HepG2 (cell line): ENCODE results near the gene PGAP3. TPM values are rescaled to one million over a fixed set of nuclear protein-coding genes. Genes with fewer than 3 reads are reported as not detected.

Source experiments
- AHR ChIP-seq: IDR thresholded peaks from 2 replicates; pipeline ENCODE4 v1.6.1; 2018; ENCODE audit warnings: missing genetic modification reagents, missing compliant biosample characterization
- FOSL1 ChIP-seq: sonication (generic); formaldehyde crosslinking; IDR thresholded peaks from 2 replicates; pipeline ENCODE4 v1.9.0; 2021; ENCODE audit warnings: missing genetic modification reagents, borderline replicate concordance
- HMGXB3 ChIP-seq: sonication (generic); formaldehyde crosslinking; IDR thresholded peaks from 2 replicates; pipeline ENCODE4 v1.4.0; 2020; ENCODE audit warnings: missing genetic modification reagents, borderline replicate concordance
- IKZF1 ChIP-seq: fragments of 450-650 bp; IDR thresholded peaks from 2 replicates; pipeline ENCODE4 v1.7.1; 2016
- MIXL1 ChIP-seq: IDR thresholded peaks from 2 replicates; pipeline ENCODE4 v1.6.1; 2016
- MXD1 ChIP-seq: sonication (generic); formaldehyde crosslinking; IDR thresholded peaks from 2 replicates; pipeline ENCODE4 v1.4.0; 2020; ENCODE audit warnings: mild to moderate bottlenecking, missing genetic modification reagents
- NFIC ChIP-seq: IDR thresholded peaks from 2 replicates; pipeline ENCODE4 v1.6.1; 2012; ENCODE audit warnings: mild to moderate bottlenecking, low read length, inconsistent platforms
- NRL ChIP-seq: sonication (generic); formaldehyde crosslinking; IDR thresholded peaks from 2 replicates; pipeline ENCODE4 v1.5.0; 2020; ENCODE audit warnings: missing genetic modification reagents, mild to moderate bottlenecking, moderate library complexity, borderline replicate concordance
- POLR2G ChIP-seq: fragments of 200-400 bp; formaldehyde crosslinking; IDR thresholded peaks from 2 replicates; pipeline ENCODE4 v1.6.1; 2018; ENCODE audit warnings: mild to moderate bottlenecking, low read depth, low read length, moderate library complexity
- SALL1 ChIP-seq: sonication (generic); formaldehyde crosslinking; IDR thresholded peaks from 2 replicates; pipeline ENCODE4 v1.8.0; 2022; ENCODE audit warnings: mild to moderate bottlenecking, missing genetic modification reagents
- SIX1 ChIP-seq: sonication (generic); formaldehyde crosslinking; IDR thresholded peaks from 2 replicates; pipeline ENCODE4 v1.4.0; 2020; ENCODE audit warnings: missing genetic modification reagents, borderline replicate concordance
- SKI ChIP-seq: fragments of 450-650 bp; IDR thresholded peaks from one replicate; pipeline ENCODE4 v1.6.1; 2018; ENCODE audit warnings: mild to moderate bottlenecking; ENCODE audit not compliant: partially characterized antibody
- TBX3 ChIP-seq: fragments of 450-650 bp; IDR thresholded peaks from 2 replicates; pipeline ENCODE4 v1.6.1; 2017; ENCODE audit warnings: antibody characterized with exemption, mild to moderate bottlenecking, inconsistent platforms, borderline replicate concordance
- ZBTB33 ChIP-seq: sonication (generic); formaldehyde crosslinking; IDR thresholded peaks from 2 replicates; pipeline ENCODE4 v1.4.0; 2020; ENCODE audit warnings: missing genetic modification reagents
- ZC3H13 ChIP-seq: sonication (generic); formaldehyde crosslinking; IDR thresholded peaks from 2 replicates; pipeline ENCODE4 v1.8.1; 2023; ENCODE audit warnings: mild to moderate bottlenecking, missing genetic modification reagents, moderate library complexity
- ZNF205 ChIP-seq: IDR thresholded peaks from 2 replicates; pipeline ENCODE4 v1.6.1; 2018; ENCODE audit warnings: missing biosample characterization, missing genetic modification reagents
- ZNF589 ChIP-seq: sonication (generic); formaldehyde crosslinking; conservative IDR thresholded peaks from 2 replicates; pipeline ENCODE4 v1.8.0; 2022; ENCODE audit warnings: mild to moderate bottlenecking, moderate library complexity, missing genetic modification reagents
- ZNF792 ChIP-seq: IDR thresholded peaks from 2 replicates; pipeline ENCODE4 v1.6.1; 2016
- ZNF883 ChIP-seq: sonication (generic); formaldehyde crosslinking; IDR thresholded peaks from 2 replicates; pipeline ENCODE4 v1.5.1; 2020; ENCODE audit warnings: mild to moderate bottlenecking, missing genetic modification reagents; ENCODE audit errors: not compliant biosample characterization
- polyA plus RNA-seq, 8 experiments: library from polyadenylated mRNA; depleted of rRNA in 3 of 8; stranded (reverse) in 7 of 8; unstranded in 1 of 8; fragments of >200 nt; fragmentation: Illumina TruSeq in 4 of 8; extraction: Trizol in 4 of 8; gene quantifications; 2 replicates each; pipeline versions ENCODE4 v1.2.1 to v1.2.3, GENCODE V29; 2011 to 2016; ENCODE audit warnings: low read depth in 4 of 8, missing spikeins in 1 of 8, mixed read lengths in 1 of 8; ENCODE audit not compliant: insufficient read depth in 1 of 8
- total RNA-seq, 5 experiments: library from RNA; depleted of rRNA; stranded (reverse); fragments of >200 nt; fragmentation: Illumina TruSeq; extraction: Trizol; gene quantifications; 2 replicates each; pipeline ENCODE4 v1.2.3, GENCODE V29; 2016; ENCODE audit warnings: low read depth in 1 of 5
- TF ChIP-seq, protein P1 (sequence below): sonication (generic); formaldehyde crosslinking; IDR thresholded peaks from 2 replicates; pipeline ENCODE4 v1.8.0; 2022; ENCODE audit warnings: mild to moderate bottlenecking, missing genetic modification reagents; ENCODE audit not compliant: insufficient replicate concordance
- TF ChIP-seq, protein P2 (sequence below): sonication (generic); formaldehyde crosslinking; IDR thresholded peaks from 2 replicates; pipeline ENCODE4 v1.4.0; 2020; ENCODE audit warnings: mild to moderate bottlenecking, missing genetic modification reagents

PGAP3 gene
- total and polyA plus RNA-seq, 2 of the 13 experiments (the other 11 are each of a cell fraction or from before 2014, with no cell fraction given): 11.9 to 14.6 TPM

- TF ChIP-seq POLR2G (0 out of 2 replicates have a peak, but pooled peaks have one; percentile 33), SALL1 (CRISPR knock-in tag) (peak; percentile 70), IKZF1 (no peak), ZNF883 (no peak), ZNF792 (CRISPR knock-in tag) (0 out of 2 replicates have a peak, but pooled peaks have one; percentile 29), SKI (no peak), NRL (CRISPR knock-in tag) (no peak), FOSL1 (no peak), SIX1 (CRISPR knock-in tag) (peak; percentile 48; the same call in 1 of the 2 replicates), ZBTB33 (peak; percentile 37; the same call in 1 of the 2 replicates), HMGXB3 (CRISPR knock-in tag) (peak; percentile 98), ZNF589 (0 out of 2 replicates have a peak, but pooled peaks have one; percentile 30), MXD1 (CRISPR knock-in tag) (no peak), AHR (CRISPR knock-in tag) (peak; percentile 46; the same call in 1 of the 2 replicates), ZC3H13 (CRISPR knock-in tag) (peak; percentile 65; the same call in 1 of the 2 replicates), NFIC (peak; percentile 63; the same call in 1 of the 2 replicates), ZNF205 (peak; percentile 70; the same call in 1 of the 2 replicates), MIXL1 (CRISPR knock-in tag) (peak; percentile 68; the same call in 1 of the 2 replicates), TBX3 (peak; percentile 97)
- TF ChIP-seq, protein P1, sequence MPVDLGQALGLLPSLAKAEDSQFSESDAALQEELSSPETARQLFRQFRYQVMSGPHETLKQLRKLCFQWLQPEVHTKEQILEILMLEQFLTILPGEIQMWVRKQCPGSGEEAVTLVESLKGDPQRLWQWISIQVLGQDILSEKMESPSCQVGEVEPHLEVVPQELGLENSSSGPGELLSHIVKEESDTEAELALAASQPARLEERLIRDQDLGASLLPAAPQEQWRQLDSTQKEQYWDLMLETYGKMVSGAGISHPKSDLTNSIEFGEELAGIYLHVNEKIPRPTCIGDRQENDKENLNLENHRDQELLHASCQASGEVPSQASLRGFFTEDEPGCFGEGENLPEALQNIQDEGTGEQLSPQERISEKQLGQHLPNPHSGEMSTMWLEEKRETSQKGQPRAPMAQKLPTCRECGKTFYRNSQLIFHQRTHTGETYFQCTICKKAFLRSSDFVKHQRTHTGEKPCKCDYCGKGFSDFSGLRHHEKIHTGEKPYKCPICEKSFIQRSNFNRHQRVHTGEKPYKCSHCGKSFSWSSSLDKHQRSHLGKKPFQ (CRISPR knock-in tag): no peak
- TF ChIP-seq, protein P2, sequence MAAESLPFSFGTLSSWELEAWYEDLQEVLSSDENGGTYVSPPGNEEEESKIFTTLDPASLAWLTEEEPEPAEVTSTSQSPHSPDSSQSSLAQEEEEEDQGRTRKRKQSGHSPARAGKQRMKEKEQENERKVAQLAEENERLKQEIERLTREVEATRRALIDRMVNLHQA (CRISPR knock-in tag): no peak
These were observed 48.7 kb upstream of the PGAP3 start (continued) for GRCh38 chr17:39736319-39737165.
